HCT116 (cell line): ENCODE data around the gene SMIM14. TPM values are rescaled to one million over a fixed set of nuclear protein-coding genes. Genes with fewer than 3 reads are reported as not detected.

Experiments used
- ATAC-seq: fragments of 200-7000 bp; cut with Tn5 transposase; 2 replicates; pipeline ENCODE4 v1.9.1; 2020; ENCODE audit warnings: mild to moderate bottlenecking, moderate library complexity
- BruUV-seq: library from RNA; stranded (reverse); fragments of 400-500 nt; replicated peaks from 2 replicates; lab custom pipeline; 2021; lab: Mats Ljungman, UMichigan
- CTCF ChIA-PET: fragments of 300-600 bp; sonication (Branson Sonifier 250); formaldehyde crosslinking; loops from one replicate; lab custom pipeline; 2021; ENCODE audit warnings: antibody characterized with exemption; lab: Charles Lee
- POLR2A ChIA-PET: fragments of 300-600, 350-600 bp; sonication (Branson Sonifier 250); formaldehyde crosslinking; loops from one replicate; lab custom pipeline; 2021; ENCODE audit warnings: antibody characterized with exemption; lab: Charles Lee
- RAD21 ChIA-PET, 2 experiments: fragments of 300-600 bp; sonication (Branson Sonifier 250); formaldehyde crosslinking; loops; one replicate each; lab custom pipeline; 2023; ENCODE audit warnings: low total read pairs in 2 of 2; ENCODE audit not compliant: uncharacterized antibody in 2 of 2, unreplicated experiment in 2 of 2, low non-redundant PET in 1 of 2; lab: Charles Lee
- DNase-seq: peaks from one replicate; pipeline ENCODE4 v3.0.0-alpha.2; 2010; ENCODE audit warnings: low read depth, low spot score
- H2AFZ ChIP-seq: fragments of 200-600 bp; shearing (Covaris generic), sonication (generic); 2 replicates; pipeline ENCODE4 v1.6.1; 2017; ENCODE audit warnings: low read depth, mixed run types, mixed read lengths, antibody characterized with exemption, low read length; ENCODE audit not compliant: poor library complexity, severe bottlenecking
- H3K27ac ChIP-seq: 2 replicates; pipeline ENCODE4 v1.5.1; 2012; ENCODE audit warnings: low read depth, low read length
- H3K27me3 ChIP-seq: fragments of 200-600 bp; sonication (generic); 2 replicates; pipeline ENCODE4 v1.6.1; 2016; ENCODE audit warnings: mixed run types, low read length, mixed read lengths; ENCODE audit not compliant: insufficient read depth
- H3K36me3 ChIP-seq, 2 experiments: fragments of 200-500 bp in 1 of 2; fragments of 200-600 bp in 1 of 2; sonication (Bioruptor generic) in 1 of 2; sonication (generic) in 1 of 2; 2 replicates each; pipeline versions ENCODE4 v1.5.1 to v1.6.1; 2014 to 2016; ENCODE audit warnings: low read length in 2 of 2, inconsistent platforms in 1 of 2, mixed read lengths in 1 of 2, mixed run types in 1 of 2; ENCODE audit not compliant: insufficient read depth in 2 of 2, control insufficient read depth in 1 of 2
- H3K4me1 ChIP-seq, 2 experiments: fragments of 200-600 bp in 1 of 2; sonication (generic) in 1 of 2; 2 replicates each; pipeline versions ENCODE4 v1.5.1 to v1.6.1; 2012 to 2017; ENCODE audit warnings: low read length in 2 of 2, inconsistent platforms in 1 of 2, mild to moderate bottlenecking in 1 of 2, mixed read lengths in 1 of 2, mixed run types in 1 of 2, moderate library complexity in 1 of 2; ENCODE audit not compliant: insufficient read depth in 2 of 2, control insufficient read depth in 1 of 2
- H3K4me2 ChIP-seq: fragments of 200-600 bp; sonication (generic); 2 replicates; pipeline ENCODE4 v1.6.1; 2017; ENCODE audit warnings: mixed run types, low read length, mixed read lengths
- H3K4me3 ChIP-seq, 2 experiments: fragments of 200-600 bp in 1 of 2; sonication (generic) in 1 of 2; replicated peaks in 1 of 2; 2 replicates each; pipeline ENCODE4 v1.5.1; 2011 to 2016; ENCODE audit warnings: low read length in 2 of 2, control low read depth in 1 of 2, low read depth in 1 of 2, mild to moderate bottlenecking in 1 of 2, mixed read lengths in 1 of 2, mixed run types in 1 of 2
- H3K79me2 ChIP-seq: fragments of 200-600 bp; sonication (generic); 2 replicates; pipeline ENCODE4 v1.6.1; 2017; ENCODE audit warnings: mild to moderate bottlenecking, mixed run types, low read length, moderate library complexity, mixed read lengths; ENCODE audit not compliant: insufficient read depth
- H3K9ac ChIP-seq: fragments of 200-600 bp; sonication (generic); 2 replicates; pipeline ENCODE4 v1.6.1; 2016; ENCODE audit warnings: low read length, mixed read lengths
- H3K9me2 ChIP-seq: fragments of 200-600 bp; sonication (generic), shearing (Covaris generic); 2 replicates; pipeline ENCODE4 v1.6.1; 2017; ENCODE audit warnings: mixed run types, mild to moderate bottlenecking, moderate library complexity; ENCODE audit not compliant: insufficient read depth
- H3K9me3 ChIP-seq, 2 experiments: fragments of 200-500 bp in 1 of 2; fragments of 200-600 bp in 1 of 2; sonication (Bioruptor generic) in 1 of 2; sonication (generic) in 1 of 2; 2 replicates each; pipeline ENCODE4 v1.6.1; 2014 to 2017; ENCODE audit warnings: low read length in 2 of 2, mixed read lengths in 2 of 2, inconsistent platforms in 1 of 2, low read depth in 1 of 2, mild to moderate bottlenecking in 1 of 2, mixed run types in 1 of 2, moderate library complexity in 1 of 2; ENCODE audit not compliant: control insufficient read depth in 1 of 2, insufficient read depth in 1 of 2
- H4K20me1 ChIP-seq: fragments of 200-600 bp; sonication (generic), shearing (Covaris generic); 2 replicates; pipeline ENCODE4 v1.6.1; 2017; ENCODE audit warnings: mixed run types, mild to moderate bottlenecking, moderate library complexity; ENCODE audit not compliant: insufficient read depth
- CBX3 ChIP-seq: IDR thresholded peaks from 2 replicates; pipeline ENCODE4 v1.6.1; 2012; ENCODE audit warnings: low read depth
- FOSL1 ChIP-seq: IDR thresholded peaks from 2 replicates; pipeline ENCODE4 v1.6.1; 2012; ENCODE audit warnings: low read depth
- POLR2AphosphoS5 ChIP-seq: IDR thresholded peaks from 2 replicates; pipeline ENCODE4 v1.6.1; 2011; ENCODE audit warnings: mild to moderate bottlenecking, low read depth, low read length, moderate library complexity
- RAD21 ChIP-seq: IDR thresholded peaks from 2 replicates; pipeline ENCODE4 v1.6.1; 2012; ENCODE audit warnings: low read depth, mild to moderate bottlenecking
- intact Hi-C: fragments of 100-400 bp; cut with micrococcal nuclease; formaldehyde crosslinking; loops from 2 replicates; pipeline ENCODE4 v1.10.0; 2022
- total RNA-seq: library from RNA; stranded (reverse); gene quantifications from one replicate; pipeline ENCODE4 v1.2.1, GENCODE V29; 2021; ENCODE audit not compliant: unreplicated experiment

SMIM14 gene
- total RNA-seq, 1 experiment from 2014 or later, result 21.6 TPM

DNA sequence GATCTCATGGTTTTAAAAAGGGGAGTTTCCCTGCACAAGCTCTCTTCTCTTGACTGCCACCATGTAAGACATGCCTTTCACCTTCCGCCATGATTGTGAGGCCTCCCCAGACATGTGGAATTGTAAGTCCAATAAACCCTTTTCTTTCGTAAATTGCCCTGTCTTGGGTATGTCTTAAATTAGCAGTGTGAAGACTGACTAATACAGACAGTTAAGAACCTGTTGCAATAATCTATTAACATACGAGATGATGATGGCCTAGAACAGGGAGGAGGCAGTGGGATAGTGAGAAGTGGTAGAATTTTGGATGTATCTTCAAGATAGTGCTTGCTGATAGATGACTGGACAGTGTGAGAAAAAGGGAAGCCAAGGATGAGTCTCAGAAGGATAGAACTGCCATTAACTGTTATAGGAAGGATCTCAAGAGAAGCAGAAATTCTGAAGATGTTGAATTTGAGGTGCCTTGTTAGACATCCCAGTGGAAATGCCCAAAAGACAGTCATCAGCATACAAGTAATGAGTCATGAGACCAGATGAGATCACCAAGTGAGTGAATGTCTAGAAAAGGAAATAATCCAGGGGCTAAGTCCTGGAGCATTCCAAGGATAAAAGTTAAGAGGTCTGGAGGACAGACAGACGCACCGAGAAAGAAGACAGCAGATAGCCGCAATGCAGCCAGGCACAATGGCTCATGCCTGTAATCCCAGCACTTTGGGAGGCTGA lies 72.6 kb downstream of the SMIM14 start:
- RAD21 ChIA-PET, result no interaction called here
- Histone ChIP-seq H2AFZ (no peak overlapping the region), H3K4me2 (no peak overlapping the region), H3K9ac (no peak overlapping the region), H3K79me2 (no peaks in the 10 kb centered on the region), H4K20me1 (no peaks in the 10 kb centered on the region)
- POLR2A ChIA-PET, result no interaction called here
- no peak for ATAC-seq
- BruUV-seq, result no TSS peak
- DNase-seq, result no peak
- TF ChIP-seq FOSL1 (0 out of 2 replicates have a peak, but pooled peaks have one; percentile 10), CBX3 (no peak)
- TF ChIP-seq, all 23 proteins: peak for 1
- CTCF ChIA-PET, result no interaction called here
- no peaks in the 10 kb centered on the region for H3K36me3 ChIP-seq
- H3K9me3 ChIP-seq, result no peaks in the 10 kb centered on the region; a peak in 1 of 4 replicates
- intact Hi-C loops, result no loop called here
- H3K27ac ChIP-seq, result no peak overlapping the region
- no peaks in the 10 kb centered on the region for H3K9me2 ChIP-seq
- H3K27me3 ChIP-seq, result no peaks in the 10 kb centered on the region
- peaks cover 0 to 6% of the 10 kb centered on the region in 2 experiments; a peak in 1 of 4 replicates for H3K4me1 ChIP-seq
- H3K4me3 ChIP-seq, result no peak overlapping the region

DNA sequence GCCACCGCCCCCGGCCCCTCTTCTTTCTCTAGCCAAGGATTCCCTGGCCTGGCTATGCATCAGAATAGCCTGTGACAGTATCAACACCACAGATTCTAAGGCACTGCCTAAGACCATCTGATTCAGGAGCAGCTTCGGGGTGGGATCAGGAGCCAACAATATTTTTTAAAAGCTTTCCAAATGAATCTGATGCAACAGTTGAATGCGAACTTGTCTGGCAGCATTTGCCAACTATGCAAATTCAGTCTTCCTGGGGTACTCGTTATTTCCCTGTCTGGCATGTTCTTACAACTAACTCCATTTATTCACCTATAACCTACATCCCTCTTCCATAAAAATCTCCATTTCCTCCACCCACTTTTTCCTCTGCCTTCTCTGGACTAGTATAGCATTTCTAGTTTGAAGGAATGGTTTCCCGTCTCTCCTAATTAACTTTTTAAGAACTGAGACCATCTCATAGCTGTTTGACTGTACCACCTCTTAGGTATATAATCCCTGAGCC lies 75.3 kb downstream of the SMIM14 start:
- ChIA-PET CTCF (no interaction called here), POLR2A (no interaction called here), RAD21 (no interaction called here)
- no peak overlapping the region for H2AFZ ChIP-seq
- no peaks in the 10 kb centered on the region for H3K27me3 ChIP-seq
- H3K9me2 ChIP-seq, result no peaks in the 10 kb centered on the region
- H3K4me2 ChIP-seq, result no peak overlapping the region
- DNase-seq (no peak), ATAC-seq (no peak)
- H3K4me1 ChIP-seq, result no peaks in the 10 kb centered on the region
- BruUV-seq, result no TSS peak
- TF ChIP-seq POLR2AphosphoS5, result no peak
- TF ChIP-seq RAD21, result no peak
- no peaks in the 10 kb centered on the region for H3K79me2 ChIP-seq
- no peaks in the 10 kb centered on the region for H4K20me1 ChIP-seq
- H3K36me3 ChIP-seq, result no peaks in the 10 kb centered on the region
- no peak overlapping the region for H3K4me3 ChIP-seq
- H3K9me3 ChIP-seq, result no peaks in the 10 kb centered on the region; a peak in 1 of 4 replicates
- H3K27ac ChIP-seq, result no peak overlapping the region
- H3K9ac ChIP-seq, result no peak overlapping the region
- intact Hi-C loops, result no loop called here
